ENCODE results near the gene BLMH.

The BLMH gene

GRCh38 chr17:30256756-30257506 is 34.8 kb downstream of the BLMH start:
- H3K27ac ChIP-seq = no peak overlapping the region
- H3K4me3 ChIP-seq = no peak overlapping the region

DNA sequence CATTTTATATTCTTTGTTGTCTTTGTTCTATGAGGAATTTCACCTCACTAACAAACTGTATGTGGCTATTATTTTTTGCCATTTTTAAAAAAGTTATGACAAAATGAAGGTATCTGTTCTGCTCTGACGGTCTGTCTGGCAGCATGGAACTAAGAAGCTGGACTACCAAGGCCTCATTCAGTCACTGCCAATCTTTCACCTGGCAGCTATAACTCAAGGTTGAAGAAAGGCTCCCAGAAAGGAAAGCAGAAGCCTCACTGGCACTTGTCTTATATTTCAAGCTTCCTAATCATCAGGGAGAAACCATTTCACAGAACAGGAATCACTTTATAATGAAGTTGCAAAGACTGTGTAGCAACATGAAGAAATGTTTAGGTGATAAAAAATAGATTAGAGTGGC is 37.6 kb downstream of the BLMH start:
- no peak overlapping the region for H3K4me3 ChIP-seq
- no peak overlapping the region for H3K27ac ChIP-seq

DNA sequence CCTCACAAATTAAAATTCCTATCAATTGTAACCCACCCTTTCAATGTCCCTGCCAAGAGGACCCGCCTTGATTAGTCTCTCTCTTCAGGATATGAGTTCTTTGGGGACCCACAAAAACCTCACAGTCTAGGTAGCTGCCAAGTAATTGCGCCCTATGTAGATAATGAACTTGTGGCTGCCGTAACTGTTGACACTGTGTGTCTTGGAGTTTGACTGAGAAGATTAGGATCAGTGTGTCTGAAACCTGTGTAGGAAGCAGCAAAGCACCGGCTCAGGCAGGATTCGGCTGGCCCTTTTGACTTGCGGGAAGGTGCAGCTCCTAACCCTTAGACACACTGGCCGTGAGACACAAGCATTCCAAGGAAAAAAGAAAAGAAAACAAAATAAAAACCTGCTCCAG is 38.4 kb downstream of the BLMH start:
- Histone ChIP-seq H3K27ac (peak overlapping the region in 1 of 21 experiments; percentile 34), H3K4me3 (no peak overlapping the region)

DNA sequence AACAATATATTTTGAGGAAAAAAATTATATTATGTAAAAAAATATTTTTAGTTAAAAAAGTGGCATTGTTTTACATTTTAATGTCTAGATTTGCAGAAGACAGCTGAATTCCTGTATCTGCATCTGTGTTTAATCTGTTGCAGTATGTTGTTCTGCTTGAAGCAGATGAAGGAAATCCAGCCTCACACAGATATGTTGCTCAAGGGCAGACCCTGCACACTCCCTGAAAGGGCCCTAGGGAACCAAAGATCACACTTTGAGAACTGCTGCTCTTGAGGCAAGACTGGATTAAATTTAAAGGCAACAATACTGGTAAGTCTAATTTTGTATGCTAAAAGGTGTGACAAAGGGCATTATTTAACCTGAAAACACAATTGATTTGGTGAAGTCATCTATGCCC is 39.8 kb downstream of the BLMH start:
- no peak overlapping the region for H3K27ac ChIP-seq
- H3K4me3 ChIP-seq = no peak overlapping the region

DNA sequence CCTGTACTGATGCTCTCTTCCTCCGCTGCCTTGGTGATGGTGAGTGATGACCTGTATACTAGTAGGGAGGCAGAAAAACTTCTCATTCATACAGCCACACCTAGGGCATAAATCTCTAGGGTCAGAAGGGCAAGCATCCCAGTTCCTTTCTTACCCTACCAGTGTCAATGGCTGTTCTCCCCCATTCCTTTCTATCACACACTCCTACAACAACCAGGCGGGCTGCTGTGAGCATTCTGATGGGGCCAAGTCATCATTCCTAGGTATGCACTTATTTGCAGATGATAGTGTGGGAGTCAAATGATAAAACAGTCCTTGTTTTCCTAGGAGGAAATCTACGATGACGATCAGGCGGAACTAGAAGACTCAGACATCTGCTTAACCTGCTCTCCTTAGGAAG is 42.3 kb downstream of the BLMH start:
- Histone ChIP-seq H3K27ac (no peak overlapping the region), H3K4me3 (no peak overlapping the region)

- Histone ChIP-seq H3K4me3 (no peak overlapping the region), H3K27ac (no peak overlapping the region)
Measured at GRCh38 chr17:30248786-30249185, 43.0 kb downstream of the BLMH start.

GRCh38 chr17:30246460-30246859 is 45.3 kb downstream of the BLMH start:
- no peak overlapping the region for H3K4me3 ChIP-seq
- no peak overlapping the region for H3K27ac ChIP-seq

- H3K4me3 ChIP-seq = no peak overlapping the region
Measured at GRCh38 chr17:30244853-30245385, 46.8 kb downstream of the BLMH start.

DNA sequence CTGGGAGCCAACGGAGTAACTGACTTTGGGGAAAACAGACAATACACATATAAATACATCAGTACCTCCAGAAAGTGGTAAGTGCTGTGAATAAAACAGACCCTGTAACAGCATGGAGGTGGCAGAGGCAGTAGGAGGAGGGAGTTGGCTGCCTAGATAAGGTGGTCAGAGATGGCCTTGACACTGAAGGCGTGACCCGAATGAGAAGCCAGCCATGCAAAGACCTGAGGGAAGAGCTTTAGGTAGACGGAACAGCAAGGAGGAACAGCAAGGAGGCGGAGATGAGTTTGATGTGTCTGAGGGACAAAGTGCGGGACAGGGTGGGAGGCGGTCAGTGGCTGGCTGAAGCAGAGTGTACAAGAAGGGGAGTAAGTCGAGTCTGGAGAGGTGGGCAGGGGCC is 48.2 kb downstream of the BLMH start:
- no peak overlapping the region for H3K27ac ChIP-seq
- H3K4me3 ChIP-seq = no peak overlapping the region

More at GRCh38 chr17:30244853-30245385, 46.8 kb downstream of the BLMH start:
- no peak overlapping the region for H3K27ac ChIP-seq

GRCh38 chr17:30243002-30243401 is 48.7 kb downstream of the BLMH start:
- H3K27ac ChIP-seq = no peak overlapping the region
- no peak overlapping the region for H3K4me3 ChIP-seq

- H3K27ac ChIP-seq = no peak overlapping the region
- no peak overlapping the region for H3K4me3 ChIP-seq
Measured at GRCh38 chr17:30241051-30241450, 50.7 kb downstream of the BLMH start.

GRCh38 chr17:30240177-30240576 is 51.6 kb downstream of the BLMH start:
- H3K27ac ChIP-seq = no peak overlapping the region
- no peak overlapping the region for H3K4me3 ChIP-seq

DNA sequence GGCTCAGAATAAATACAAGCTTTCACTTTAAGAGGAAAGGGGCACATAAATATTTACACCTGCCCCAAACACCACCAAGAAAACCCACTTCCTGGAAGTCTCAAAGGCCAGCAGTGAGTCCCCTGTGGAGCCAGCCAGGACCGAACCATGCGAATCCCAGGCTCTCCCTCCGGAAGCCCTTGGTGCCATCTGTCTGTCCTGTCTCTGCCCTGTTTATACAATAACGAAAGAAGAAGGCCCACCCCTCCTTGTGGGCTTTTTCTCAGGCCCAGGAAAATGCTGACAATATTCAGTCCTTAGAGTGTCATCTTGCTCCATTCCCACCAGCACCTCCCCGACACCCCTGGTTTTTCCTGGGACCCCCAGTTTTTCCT is 52.7 kb downstream of the BLMH start:
- H3K27ac ChIP-seq = no peak overlapping the region

DNA sequence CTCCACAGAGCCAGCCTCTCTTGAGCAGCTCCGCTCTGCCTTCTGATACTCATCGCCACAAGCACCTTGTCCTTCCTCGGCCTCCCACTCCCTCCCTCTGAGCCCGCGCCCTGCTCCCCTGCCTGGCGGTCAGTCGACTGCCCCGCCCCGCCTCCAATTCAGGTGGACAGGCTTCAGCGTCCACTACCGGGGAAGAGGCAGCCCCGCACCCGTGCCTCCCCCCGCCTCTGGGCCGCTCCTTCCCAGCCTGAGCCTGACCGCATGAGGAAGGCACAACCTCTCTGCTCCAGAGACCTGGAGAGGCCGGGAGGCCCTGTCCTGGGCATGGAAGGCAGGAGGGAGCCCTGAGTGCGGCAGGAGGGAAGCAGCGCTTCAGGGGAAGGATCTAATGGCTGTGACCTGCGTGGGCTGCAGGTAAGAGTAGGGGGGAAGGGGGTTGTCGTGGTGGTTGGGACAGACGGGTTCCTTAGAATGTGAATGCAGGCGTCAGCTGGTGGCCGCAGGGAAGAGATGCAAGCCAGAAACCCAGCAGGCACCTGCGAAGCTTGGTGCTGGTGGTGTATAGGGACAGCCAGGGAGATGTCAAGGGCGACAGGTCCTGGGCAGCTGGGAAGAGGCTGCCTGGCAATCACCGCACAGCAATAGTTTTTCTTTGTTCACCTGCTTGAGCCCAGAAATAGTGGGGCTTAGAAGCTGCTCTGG is 53.2 kb downstream of the BLMH start:
- H3K4me3 ChIP-seq = no peak overlapping the region
- no peak overlapping the region for H3K27ac ChIP-seq

More for the DNA sequence above, 52.7 kb downstream of the BLMH start:
- no peak overlapping the region for H3K4me3 ChIP-seq

DNA sequence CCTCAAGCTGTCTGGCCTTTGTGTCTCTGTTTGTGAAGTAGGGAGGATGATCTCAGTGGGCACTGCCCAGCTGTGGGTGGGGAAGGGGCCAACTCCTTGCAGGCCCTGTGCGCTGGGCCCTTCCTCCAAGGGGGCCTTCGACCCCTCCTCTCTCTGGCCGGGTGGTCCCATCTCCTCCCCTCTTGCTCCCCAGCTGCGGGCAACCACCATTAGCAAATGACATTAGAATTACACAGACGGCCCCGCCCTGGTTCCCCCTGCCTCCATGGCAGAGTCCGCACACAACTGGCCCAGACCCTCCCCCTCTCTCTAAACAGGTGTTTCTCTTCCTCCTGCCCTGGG is 53.8 kb downstream of the BLMH start:
- Histone ChIP-seq H3K27ac (no peak overlapping the region), H3K4me3 (no peak overlapping the region)

DNA sequence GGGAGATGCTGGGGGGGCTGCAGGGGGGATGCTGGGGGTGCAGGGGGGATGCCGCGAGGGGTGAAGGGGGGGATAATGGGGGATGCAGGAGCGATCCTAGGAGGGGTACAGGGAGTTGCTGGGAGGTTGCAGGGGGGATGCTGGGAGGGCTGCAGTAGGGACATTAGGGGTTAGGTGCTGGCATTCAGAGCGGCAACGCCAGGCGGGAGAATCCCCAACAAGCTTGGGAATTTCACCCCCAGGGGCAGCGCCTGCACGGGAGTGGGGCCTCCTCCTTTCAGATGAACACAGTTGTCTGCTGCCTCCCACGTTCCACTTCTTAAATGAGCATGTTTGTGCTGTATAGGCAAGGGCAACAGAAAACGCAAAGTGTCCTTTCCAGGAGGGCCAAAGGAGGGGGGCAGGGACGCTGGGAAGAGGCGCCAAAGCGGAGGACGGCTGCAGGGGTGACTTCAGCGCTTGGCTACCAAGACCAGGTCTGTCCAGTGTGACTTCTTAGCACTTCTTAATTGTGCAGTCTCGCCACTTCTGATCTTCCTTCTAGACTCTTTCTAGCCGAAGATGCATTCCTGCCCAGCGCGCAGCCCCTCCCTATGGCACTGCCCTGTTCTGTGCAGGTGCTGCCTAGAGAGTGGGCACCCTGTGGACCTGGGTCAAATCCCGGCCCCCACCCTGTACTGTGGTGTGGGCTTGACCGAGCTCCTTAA is 54.3 kb downstream of the BLMH start:
- no peak overlapping the region for H3K4me3 ChIP-seq
- H3K27ac ChIP-seq = no peak overlapping the region

DNA sequence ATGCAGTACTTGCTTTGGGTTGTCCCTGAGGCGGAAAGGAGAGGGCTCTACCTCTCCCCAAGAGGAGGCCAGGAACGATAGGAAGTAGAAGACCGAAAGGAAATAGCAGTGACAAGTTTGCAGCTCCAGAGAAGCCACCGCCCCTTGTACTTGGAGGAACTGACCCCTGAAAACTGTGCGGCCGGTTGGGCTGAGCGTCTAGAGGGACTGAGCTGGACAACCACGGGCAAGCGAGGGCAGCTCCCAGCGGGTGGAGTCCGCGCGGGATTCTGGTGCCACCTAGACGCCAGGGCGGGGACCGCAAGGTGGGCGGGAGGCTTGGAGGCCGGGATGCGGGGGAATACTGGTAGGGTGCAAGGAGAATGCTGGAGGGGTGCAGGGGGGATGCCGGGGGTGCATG is 55.0 kb downstream of the BLMH start:
- H3K4me3 ChIP-seq = peak overlapping the region in 2 of 7 experiments; percentile 8 to 27
- no peak overlapping the region for H3K27ac ChIP-seq

DNA sequence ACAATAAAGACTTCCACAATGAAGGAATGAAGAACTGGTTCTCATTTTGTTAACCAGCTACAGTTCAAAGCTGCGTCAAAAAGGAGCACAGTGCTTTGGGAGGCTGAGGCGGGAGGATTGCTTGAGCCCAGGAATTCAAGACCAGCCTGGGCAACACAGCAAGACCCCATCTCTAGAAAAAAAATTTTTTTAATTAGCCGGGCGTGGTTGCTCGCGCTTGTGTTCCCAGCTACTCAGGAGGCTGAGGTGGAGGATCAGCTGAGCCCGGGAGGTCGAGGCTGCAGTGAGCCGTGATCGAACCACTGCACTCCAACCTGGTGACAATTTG is 55.5 kb downstream of the BLMH start:
- Histone ChIP-seq H3K27ac (no peak overlapping the region), H3K4me3 (peak overlapping the region in 5 of 7 experiments; percentile 13 to 44 (median 32))

GRCh38 chr17:30235386-30236296 is 56.1 kb downstream of the BLMH start, which contains the start of gene SLC6A4:
Gene SLC6A4, minus strand, starts transcription at chr17:30235697. Its CDS starts 13,739 bp downstream, at chr17:30221958.
- Histone ChIP-seq H3K4me3 (peak within 1 kb of the TSS; percentile 13 to 44 (median 24)), H3K27ac (peak within 1 kb of the TSS in 1 of 21 experiments; percentile 17)

DNA sequence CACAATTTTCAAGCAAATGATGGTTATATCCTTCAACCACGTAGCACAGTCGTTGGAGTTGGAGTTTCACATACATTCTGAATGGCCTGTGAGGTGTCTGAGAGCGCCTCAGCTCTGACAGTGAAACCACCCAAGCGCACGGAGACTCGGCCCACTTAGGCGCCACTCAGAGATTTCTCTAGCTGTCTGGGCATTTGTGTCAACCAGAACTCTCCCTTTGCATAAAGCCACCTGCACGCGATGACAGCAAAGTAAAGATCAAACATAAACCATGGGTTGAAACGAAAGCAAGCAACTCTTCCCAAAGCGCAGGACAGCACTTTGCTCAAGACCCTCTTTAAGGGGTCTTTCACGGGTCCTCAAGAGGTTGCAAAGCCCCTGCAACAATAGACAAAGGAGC is 56.8 kb downstream of the BLMH start:
- no peak overlapping the region for H3K27ac ChIP-seq
- H3K4me3 ChIP-seq = peak overlapping the region in 5 of 7 experiments; percentile 19 to 44 (median 24)
